H1 (cell line): ENCODE data around the gene SCMH1. TPM values are rescaled to one million over a fixed set of nuclear protein-coding genes. Genes with fewer than 3 reads are reported as not detected.

ENCODE experiments used
- SIRT6 ChIP-seq: IDR thresholded peaks from one replicate; pipeline ENCODE4 v1.7.1; 2012; ENCODE audit warnings: low read length, inconsistent platforms
- polyA plus RNA-seq, 7 experiments: library from polyadenylated mRNA; depleted of rRNA in 3 of 7; stranded (reverse) in 5 of 7; unstranded in 2 of 7; fragments of >200 nt in 5 of 7; fragments of 200-250 nt in 2 of 7; gene quantifications; 1 replicate in 5 of 7; 2 replicates in 1 of 7; 4 replicates in 1 of 7; pipeline versions ENCODE4 v1.2.1 to v1.2.3, GENCODE V29; 2011 to 2013; ENCODE audit warnings: missing spikeins in 2 of 7, mixed read lengths in 2 of 7
- total RNA-seq: library from RNA; stranded (reverse); fragmentation: NEBNext Ultra II Directional; extraction: Animal tissue kit (Norgen Biotek cat#: 25700); gene quantifications from 2 replicates; pipeline ENCODE4 v1.2.1, GENCODE V29; 2021
- TF ChIP-seq, protein P1 (sequence below): IDR thresholded peaks from 2 replicates; pipeline ENCODE4 v1.6.1; 2011; ENCODE audit warnings: low read length, improper control_type of control experiment

Gene SCMH1
- total and polyA plus RNA-seq, 2 of the 8 experiments (the other 6 are each of a cell fraction or from before 2014, with no cell fraction given), result 16.6 to 30.7 TPM

DNA sequence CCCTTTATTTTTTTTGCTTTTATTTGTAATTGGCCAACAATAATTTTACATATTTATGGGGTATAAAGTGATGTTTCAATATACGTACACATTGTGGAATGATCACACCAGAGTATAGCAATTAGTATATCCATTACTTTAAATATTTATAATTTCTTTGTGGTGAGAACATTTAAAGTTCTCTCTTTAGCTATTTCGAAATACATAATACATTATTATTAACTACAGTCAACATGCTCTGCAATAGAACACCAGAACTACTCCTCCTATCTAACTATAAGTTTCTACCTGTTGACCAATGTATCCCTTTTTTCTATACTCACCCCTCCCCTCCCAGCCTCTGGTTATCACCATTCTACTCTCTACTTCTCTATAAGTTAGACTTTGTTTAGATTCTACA is 77.4 kb downstream of the SCMH1 start (continued):
- TF ChIP-seq, protein P1, sequence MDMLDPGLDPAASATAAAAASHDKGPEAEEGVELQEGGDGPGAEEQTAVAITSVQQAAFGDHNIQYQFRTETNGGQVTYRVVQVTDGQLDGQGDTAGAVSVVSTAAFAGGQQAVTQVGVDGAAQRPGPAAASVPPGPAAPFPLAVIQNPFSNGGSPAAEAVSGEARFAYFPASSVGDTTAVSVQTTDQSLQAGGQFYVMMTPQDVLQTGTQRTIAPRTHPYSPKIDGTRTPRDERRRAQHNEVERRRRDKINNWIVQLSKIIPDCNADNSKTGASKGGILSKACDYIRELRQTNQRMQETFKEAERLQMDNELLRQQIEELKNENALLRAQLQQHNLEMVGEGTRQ, result no peak
- no peak for TF ChIP-seq SIRT6
